HG03175 (cell line): ENCODE measurements around the gene GCSH.
"Not testable (repeated sequence)": the region's sequence is repeated elsewhere in the genome, so short reads cannot be mapped to it uniquely, and the experiment has no call there.

Source experiments
- ATAC-seq: cut with Tn5 transposase; IDR thresholded peaks from one replicate; pipeline ENCODE4 v1.9.1; 2021; ENCODE audit warnings: mild to moderate bottlenecking, moderate library complexity; ENCODE audit not compliant: unreplicated experiment

Gene GCSH

GRCh38 chr16:81095953-81096714 lies at the start of gene GCSH:
GCSH (minus strand) TSS chr16:81096395; CDS start chr16:81096278, 117 bp downstream.
- ATAC-seq, result peak; percentile 98

- no peak for ATAC-seq
Observed at GRCh38 chr16:81143921-81144471, 47.8 kb upstream of the GCSH start.

- ATAC-seq, result no peak
Observed at GRCh38 chr16:81142864-81143263, 46.7 kb upstream of the GCSH start.

- no peak for ATAC-seq
Observed at GRCh38 chr16:81140930-81141780, 45.0 kb upstream of the GCSH start.

- ATAC-seq, result no peak
Observed at GRCh38 chr16:81138831-81139557, 42.8 kb upstream of the GCSH start.

- no peak for ATAC-seq
Observed at GRCh38 chr16:81137754-81138153, 41.6 kb upstream of the GCSH start.

GRCh38 chr16:81136390-81137335 lies 40.5 kb upstream of the GCSH start:
- no peak for ATAC-seq

GRCh38 chr16:81130126-81130525 lies 33.9 kb upstream of the GCSH start:
- no peak for ATAC-seq

- no peak for ATAC-seq
Observed at GRCh38 chr16:81128726-81129524, 32.7 kb upstream of the GCSH start.

GRCh38 chr16:81127051-81127450 lies 30.9 kb upstream of the GCSH start:
- no peak for ATAC-seq

GRCh38 chr16:81123092-81123852 lies 27.1 kb upstream of the GCSH start:
- ATAC-seq, result no peak

GRCh38 chr16:81121474-81121990 lies 25.3 kb upstream of the GCSH start:
- no peak for ATAC-seq

- ATAC-seq, result no peak
Observed at GRCh38 chr16:81117436-81117835, 21.2 kb upstream of the GCSH start.

GRCh38 chr16:81116285-81116684 lies 20.1 kb upstream of the GCSH start:
- ATAC-seq, result no peak

- ATAC-seq, result no peak
Observed at GRCh38 chr16:81112453-81112852, 16.3 kb upstream of the GCSH start.

- not testable (repeated sequence) for ATAC-seq
Observed at GRCh38 chr16:81109274-81109673, 13.1 kb upstream of the GCSH start.

- ATAC-seq, result no peak
Observed at GRCh38 chr16:81107511-81107910, 11.3 kb upstream of the GCSH start.

- ATAC-seq, result no peak
Observed at GRCh38 chr16:81106826-81107503, 10.8 kb upstream of the GCSH start.
